WTC11 (cell line): ENCODE measurements around the gene DUSP2. TPM values are rescaled to one million over a fixed set of nuclear protein-coding genes. Genes with fewer than 3 reads are reported as not detected.

Experiments used
- ATAC-seq: fragments of 200-7000 bp; cut with Tn5 transposase; 2 replicates; pipeline ENCODE4 v1.10.0; 2021; ENCODE audit warnings: mild to moderate bottlenecking, moderate library complexity
- CTCF ChIA-PET: fragments of 300-600 bp; sonication (Branson Sonifier 250); formaldehyde crosslinking; loops from one replicate; lab custom pipeline; 2021; ENCODE audit warnings: antibody characterized with exemption; lab: Charles Lee
- POLR2A ChIA-PET: fragments of 350-600 bp; sonication (Branson Sonifier 250); formaldehyde crosslinking; loops from one replicate; lab custom pipeline; 2021; ENCODE audit warnings: antibody characterized with exemption; lab: Charles Lee
- DNase-seq: peaks from one replicate; pipeline ENCODE4 v3.0.0; 2021; ENCODE audit warnings: low spot score
- H3K27ac Mint-ChIP-seq: 2 replicates; pipeline ENCODE4 v1.8.0; 2021; ENCODE audit warnings: mixed read lengths
- H3K27me3 Mint-ChIP-seq: 2 replicates; pipeline ENCODE4 v1.8.0; 2021; ENCODE audit warnings: low read depth, mild to moderate bottlenecking, moderate library complexity, mixed read lengths
- H3K36me3 Mint-ChIP-seq: 2 replicates; pipeline ENCODE4 v1.8.0; 2021; ENCODE audit warnings: mixed read lengths
- H3K4me1 Mint-ChIP-seq: 2 replicates; pipeline ENCODE4 v1.8.0; 2022; ENCODE audit warnings: mixed read lengths
- H3K4me3 Mint-ChIP-seq: 2 replicates; pipeline ENCODE4 v1.8.0; 2021; ENCODE audit warnings: mild to moderate bottlenecking, moderate library complexity, mixed read lengths
- H3K9me3 Mint-ChIP-seq: 2 replicates; pipeline ENCODE4 v1.8.0; 2021; ENCODE audit warnings: mixed read lengths
- CBFB ChIP-seq: sonication (generic); formaldehyde crosslinking; IDR thresholded peaks from 2 replicates; pipeline ENCODE4 v1.8.1; 2022; ENCODE audit warnings: mild to moderate bottlenecking, low read depth, missing genetic modification reagents
- FOXP1 ChIP-seq: sonication (generic); formaldehyde crosslinking; IDR thresholded peaks from 2 replicates; pipeline ENCODE4 v1.8.0; 2022; ENCODE audit warnings: missing genetic modification reagents, mild to moderate bottlenecking, moderate library complexity, borderline replicate concordance
- GTF2I ChIP-seq: fragments of 250-450 bp; sonication (Bioruptor Pico); conservative IDR thresholded peaks from 2 replicates; pipeline ENCODE4 v1.4.0; 2021; ENCODE audit warnings: mild to moderate bottlenecking
- IRF1 ChIP-seq: sonication (generic); formaldehyde crosslinking; IDR thresholded peaks from 2 replicates; pipeline ENCODE4 v1.8.0; 2023; ENCODE audit warnings: missing genetic modification reagents
- KAT7 ChIP-seq: sonication (generic); formaldehyde crosslinking; IDR thresholded peaks from 2 replicates; pipeline ENCODE4 v1.8.1; 2023; ENCODE audit warnings: missing genetic modification reagents, mild to moderate bottlenecking, borderline replicate concordance
- MYBL2 ChIP-seq: sonication (generic); formaldehyde crosslinking; IDR thresholded peaks from 2 replicates; pipeline ENCODE4 v1.8.1; 2023; ENCODE audit warnings: mild to moderate bottlenecking, moderate library complexity, missing genetic modification reagents
- NFE2L1 ChIP-seq: sonication (generic); formaldehyde crosslinking; IDR thresholded peaks from 2 replicates; pipeline ENCODE4 v1.8.1; 2023; ENCODE audit warnings: missing genetic modification reagents
- RORB ChIP-seq: fragments of 250-450 bp; sonication (Bioruptor Pico); IDR thresholded peaks from 2 replicates; pipeline ENCODE4 v1.9.0; 2021; ENCODE audit warnings: mild to moderate bottlenecking
- ZNF121 ChIP-seq: sonication (generic); formaldehyde crosslinking; IDR thresholded peaks from 2 replicates; pipeline ENCODE4 v1.8.0; 2023; ENCODE audit warnings: missing genetic modification reagents
- ZNF219 ChIP-seq: sonication (generic); formaldehyde crosslinking; IDR thresholded peaks from 2 replicates; pipeline ENCODE4 v1.8.0; 2023; ENCODE audit warnings: missing genetic modification reagents, mild to moderate bottlenecking, borderline replicate concordance
- ZNF263 ChIP-seq: sonication (generic); formaldehyde crosslinking; IDR thresholded peaks from 2 replicates; pipeline ENCODE4 v1.8.1; 2022; ENCODE audit warnings: low read depth, mild to moderate bottlenecking, moderate library complexity, missing genetic modification reagents
- total RNA-seq: library from RNA; stranded (reverse); gene quantifications from 3 replicates; pipeline ENCODE4 v1.2.3, GENCODE V29; 2021
- TF ChIP-seq, protein P1 (sequence below): sonication (generic); formaldehyde crosslinking; IDR thresholded peaks from 2 replicates; pipeline ENCODE4 v1.8.1; 2023; ENCODE audit warnings: mild to moderate bottlenecking, missing genetic modification reagents
- TF ChIP-seq, protein P2 (sequence below): fragments of 250-450 bp; sonication (Bioruptor Pico); IDR thresholded peaks from 2 replicates; pipeline ENCODE4 v1.8.0; 2021; ENCODE audit warnings: mild to moderate bottlenecking
- TF ChIP-seq, protein P3 (sequence below): sonication (generic); formaldehyde crosslinking; IDR thresholded peaks from 2 replicates; pipeline ENCODE4 v1.8.0; 2022; ENCODE audit warnings: missing genetic modification reagents
- TF ChIP-seq, protein P4 (sequence below): sonication (generic); formaldehyde crosslinking; IDR thresholded peaks from 2 replicates; pipeline ENCODE4 v1.8.1; 2022; ENCODE audit warnings: mild to moderate bottlenecking, moderate library complexity, missing genetic modification reagents

The DUSP2 gene
- total RNA-seq, 1 experiment from 2014 or later = 4.7 TPM

DNA sequence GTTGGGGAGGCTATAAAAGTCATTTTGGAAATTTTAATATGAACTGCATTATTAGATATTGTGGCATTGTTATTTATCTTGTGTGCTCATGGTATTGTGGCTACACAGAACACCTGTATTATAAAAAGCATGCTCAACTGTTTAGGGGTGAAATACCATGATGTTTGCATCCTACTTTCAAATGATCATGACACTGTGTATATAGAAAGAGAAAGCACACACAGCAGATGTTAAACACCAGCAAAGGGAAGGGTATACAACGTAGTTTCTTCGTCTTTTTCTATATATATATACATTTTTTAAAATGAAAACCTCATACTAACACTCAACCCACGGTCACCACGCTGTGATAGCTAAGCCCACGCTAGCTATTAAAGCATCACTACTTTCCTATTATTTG is 36.3 kb upstream of the DUSP2 start (continued):
- TF ChIP-seq, protein P1, sequence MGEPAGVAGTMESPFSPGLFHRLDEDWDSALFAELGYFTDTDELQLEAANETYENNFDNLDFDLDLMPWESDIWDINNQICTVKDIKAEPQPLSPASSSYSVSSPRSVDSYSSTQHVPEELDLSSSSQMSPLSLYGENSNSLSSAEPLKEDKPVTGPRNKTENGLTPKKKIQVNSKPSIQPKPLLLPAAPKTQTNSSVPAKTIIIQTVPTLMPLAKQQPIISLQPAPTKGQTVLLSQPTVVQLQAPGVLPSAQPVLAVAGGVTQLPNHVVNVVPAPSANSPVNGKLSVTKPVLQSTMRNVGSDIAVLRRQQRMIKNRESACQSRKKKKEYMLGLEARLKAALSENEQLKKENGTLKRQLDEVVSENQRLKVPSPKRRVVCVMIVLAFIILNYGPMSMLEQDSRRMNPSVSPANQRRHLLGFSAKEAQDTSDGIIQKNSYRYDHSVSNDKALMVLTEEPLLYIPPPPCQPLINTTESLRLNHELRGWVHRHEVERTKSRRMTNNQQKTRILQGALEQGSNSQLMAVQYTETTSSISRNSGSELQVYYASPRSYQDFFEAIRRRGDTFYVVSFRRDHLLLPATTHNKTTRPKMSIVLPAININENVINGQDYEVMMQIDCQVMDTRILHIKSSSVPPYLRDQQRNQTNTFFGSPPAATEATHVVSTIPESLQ (CRISPR knock-in tag) = no peak
- TF ChIP-seq, protein P2, sequence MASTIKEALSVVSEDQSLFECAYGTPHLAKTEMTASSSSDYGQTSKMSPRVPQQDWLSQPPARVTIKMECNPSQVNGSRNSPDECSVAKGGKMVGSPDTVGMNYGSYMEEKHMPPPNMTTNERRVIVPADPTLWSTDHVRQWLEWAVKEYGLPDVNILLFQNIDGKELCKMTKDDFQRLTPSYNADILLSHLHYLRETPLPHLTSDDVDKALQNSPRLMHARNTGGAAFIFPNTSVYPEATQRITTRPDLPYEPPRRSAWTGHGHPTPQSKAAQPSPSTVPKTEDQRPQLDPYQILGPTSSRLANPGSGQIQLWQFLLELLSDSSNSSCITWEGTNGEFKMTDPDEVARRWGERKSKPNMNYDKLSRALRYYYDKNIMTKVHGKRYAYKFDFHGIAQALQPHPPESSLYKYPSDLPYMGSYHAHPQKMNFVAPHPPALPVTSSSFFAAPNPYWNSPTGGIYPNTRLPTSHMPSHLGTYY (CRISPR knock-in tag) = no peak

DNA sequence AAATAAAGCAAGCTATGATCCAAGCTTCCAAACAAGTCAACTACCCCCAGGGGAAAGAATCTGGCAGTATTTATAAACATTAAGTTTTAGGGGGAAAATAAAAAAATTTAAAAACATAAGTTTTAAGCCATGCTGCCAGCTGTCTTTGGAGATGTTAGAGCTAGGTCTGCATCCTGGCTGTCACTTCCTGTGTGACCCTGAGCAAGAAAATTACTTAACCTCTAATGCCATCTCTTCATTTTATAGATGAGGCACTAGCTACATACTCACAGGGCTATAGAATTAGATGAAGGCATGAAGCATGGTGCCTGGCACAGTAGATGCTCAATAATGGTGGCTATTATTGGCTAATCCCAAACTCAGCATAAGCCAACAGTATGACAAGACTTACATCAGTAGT is 35.3 kb upstream of the DUSP2 start:
- POLR2A ChIA-PET = no interaction called here
- Mint-ChIP-seq H3K4me3 (no peak overlapping the region), H3K4me1 (no peaks in the 10 kb centered on the region), H3K27ac (no peak overlapping the region), H3K36me3 (peaks cover 12% of the 10 kb centered on the region), H3K9me3 (no peaks in the 10 kb centered on the region), H3K27me3 (no peaks in the 10 kb centered on the region)
- DNase-seq = no peak
- TF ChIP-seq, protein P3, sequence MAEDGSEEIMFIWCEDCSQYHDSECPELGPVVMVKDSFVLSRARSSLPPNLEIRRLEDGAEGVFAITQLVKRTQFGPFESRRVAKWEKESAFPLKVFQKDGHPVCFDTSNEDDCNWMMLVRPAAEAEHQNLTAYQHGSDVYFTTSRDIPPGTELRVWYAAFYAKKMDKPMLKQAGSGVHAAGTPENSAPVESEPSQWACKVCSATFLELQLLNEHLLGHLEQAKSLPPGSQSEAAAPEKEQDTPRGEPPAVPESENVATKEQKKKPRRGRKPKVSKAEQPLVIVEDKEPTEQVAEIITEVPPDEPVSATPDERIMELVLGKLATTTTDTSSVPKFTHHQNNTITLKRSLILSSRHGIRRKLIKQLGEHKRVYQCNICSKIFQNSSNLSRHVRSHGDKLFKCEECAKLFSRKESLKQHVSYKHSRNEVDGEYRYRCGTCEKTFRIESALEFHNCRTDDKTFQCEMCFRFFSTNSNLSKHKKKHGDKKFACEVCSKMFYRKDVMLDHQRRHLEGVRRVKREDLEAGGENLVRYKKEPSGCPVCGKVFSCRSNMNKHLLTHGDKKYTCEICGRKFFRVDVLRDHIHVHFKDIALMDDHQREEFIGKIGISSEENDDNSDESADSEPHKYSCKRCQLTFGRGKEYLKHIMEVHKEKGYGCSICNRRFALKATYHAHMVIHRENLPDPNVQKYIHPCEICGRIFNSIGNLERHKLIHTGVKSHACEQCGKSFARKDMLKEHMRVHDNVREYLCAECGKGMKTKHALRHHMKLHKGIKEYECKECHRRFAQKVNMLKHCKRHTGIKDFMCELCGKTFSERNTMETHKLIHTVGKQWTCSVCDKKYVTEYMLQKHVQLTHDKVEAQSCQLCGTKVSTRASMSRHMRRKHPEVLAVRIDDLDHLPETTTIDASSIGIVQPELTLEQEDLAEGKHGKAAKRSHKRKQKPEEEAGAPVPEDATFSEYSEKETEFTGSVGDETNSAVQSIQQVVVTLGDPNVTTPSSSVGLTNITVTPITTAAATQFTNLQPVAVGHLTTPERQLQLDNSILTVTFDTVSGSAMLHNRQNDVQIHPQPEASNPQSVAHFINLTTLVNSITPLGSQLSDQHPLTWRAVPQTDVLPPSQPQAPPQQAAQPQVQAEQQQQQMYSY = no peak
- TF ChIP-seq IRF1 (no peak), NFE2L1 (CRISPR knock-in tag) (no peak), CBFB (CRISPR knock-in tag) (no peak), RORB (CRISPR knock-in tag) (no peak), FOXP1 (CRISPR knock-in tag) (no peak), MYBL2 (CRISPR knock-in tag) (no peak), ZNF263 (CRISPR knock-in tag) (no peak)
- CTCF ChIA-PET = interaction anchor here (0.5 to 3.9 kb wide), 4 partner anchors 15 to 64 kb away, joined by 3 to 14 read pairs (median 4); partner anchors contain the start of genes ADRA2B, ASTL and STARD7
- ATAC-seq = no peak

GRCh38 chr2:96180002-96180401 is 34.8 kb upstream of the DUSP2 start:
- POLR2A ChIA-PET = no interaction called here
- no peaks in the 10 kb centered on the region for H3K9me3 Mint-ChIP-seq
- CTCF ChIA-PET = interaction anchor here (0.7 to 3.9 kb wide), 3 partner anchors 28 to 63 kb away, joined by 3 to 14 read pairs (median 4); partner anchors contain the start of genes ADRA2B, ASTL and STARD7

DNA sequence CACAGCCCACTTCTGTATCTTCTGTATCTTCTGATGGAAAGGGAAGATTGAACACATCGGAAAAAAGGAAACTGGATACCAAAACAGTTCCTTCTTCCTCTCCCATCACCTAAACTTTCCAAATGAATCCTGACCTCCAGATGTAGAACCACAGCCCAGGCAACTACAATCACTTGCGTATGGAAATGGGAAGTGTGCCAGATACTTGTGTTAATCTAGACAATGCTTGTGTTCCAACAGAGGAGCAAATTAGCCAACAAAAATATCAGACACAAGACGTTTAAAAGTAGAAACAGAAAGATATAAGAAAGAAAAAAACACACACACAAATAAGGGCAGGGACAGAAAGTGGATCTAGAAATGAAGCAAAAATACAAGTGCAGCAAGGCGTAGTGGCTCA is 31.4 kb upstream of the DUSP2 start:
- DNase-seq (no peak), ATAC-seq (no peak)
- Mint-ChIP-seq H3K27me3 (no peaks in the 10 kb centered on the region), H3K36me3 (no peaks in the 10 kb centered on the region), H3K4me1 (no peaks in the 10 kb centered on the region), H3K27ac (no peak overlapping the region), H3K4me3 (no peak overlapping the region)
- POLR2A ChIA-PET = no interaction called here
- no peak for TF ChIP-seq NFE2L1 (CRISPR knock-in tag)
- TF ChIP-seq, protein P4, sequence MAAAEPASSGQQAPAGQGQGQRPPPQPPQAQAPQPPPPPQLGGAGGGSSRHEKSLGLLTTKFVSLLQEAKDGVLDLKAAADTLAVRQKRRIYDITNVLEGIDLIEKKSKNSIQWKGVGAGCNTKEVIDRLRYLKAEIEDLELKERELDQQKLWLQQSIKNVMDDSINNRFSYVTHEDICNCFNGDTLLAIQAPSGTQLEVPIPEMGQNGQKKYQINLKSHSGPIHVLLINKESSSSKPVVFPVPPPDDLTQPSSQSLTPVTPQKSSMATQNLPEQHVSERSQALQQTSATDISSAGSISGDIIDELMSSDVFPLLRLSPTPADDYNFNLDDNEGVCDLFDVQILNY (CRISPR knock-in tag) = no peak
- no peak for TF ChIP-seq KAT7 (CRISPR knock-in tag)
- TF ChIP-seq GTF2I (CRISPR knock-in tag) = no peak
- TF ChIP-seq, all 79 proteins: peak for 0
- no peaks in the 10 kb centered on the region for H3K9me3 Mint-ChIP-seq
- CTCF ChIA-PET = interaction anchor here (4.6 kb wide), 1 partner anchor 36 kb away, joined by 214 read pairs; the partner anchor contains the start of genes ASTL and DUSP2

More at GRCh38 chr2:96180002-96180401, 34.8 kb upstream of the DUSP2 start:
- H3K27ac Mint-ChIP-seq = no peak overlapping the region
- H3K4me3 Mint-ChIP-seq = no peak overlapping the region
- DNase-seq (no peak), ATAC-seq (no peak)
- no peaks in the 10 kb centered on the region for H3K27me3 Mint-ChIP-seq
- H3K4me1 Mint-ChIP-seq = no peaks in the 10 kb centered on the region
- TF ChIP-seq ZNF219 (no peak), MYBL2 (CRISPR knock-in tag) (no peak), ZNF121 (CRISPR knock-in tag) (peak; percentile 72)
- TF ChIP-seq, all 79 proteins: peak for 1
- peaks cover 7% of the 10 kb centered on the region for H3K36me3 Mint-ChIP-seq
